Gastroesophageal sphincter (tissue), 4 donors: ENCODE results near the gene ZNF597. TPM values are rescaled to one million over a fixed set of nuclear protein-coding genes. Genes with fewer than 3 reads are reported as not detected.

Source experiments
- ATAC-seq: fragments of 150-250 bp; one replicate; pipeline ENCODE4 v1.9.1; 2016; ENCODE audit warnings: mild to moderate bottlenecking, moderate library complexity
- H3K27ac ChIP-seq, 4 donors: fragments of 200-600 bp; sonication (generic) in 3 of 4; 1 replicate in 3 of 4; 2 replicates in 1 of 4; pipeline ENCODE4 v1.5.1; 2016 to 2019
- H3K27me3 ChIP-seq: fragments of 200-600 bp; sonication (generic); one replicate; pipeline ENCODE4 v1.5.1; 2019
- H3K36me3 ChIP-seq, 2 donors: fragments of 200-600 bp; sonication (generic); one replicate each; pipeline ENCODE4 v1.5.1; 2019; ENCODE audit warnings: control low read depth in 1 of 2
- H3K4me1 ChIP-seq, 3 donors: fragments of 200-600 bp; sonication (generic); 1 replicate in 2 of 3; 2 replicates in 1 of 3; pipeline ENCODE4 v1.5.1; 2016 to 2019; ENCODE audit warnings: control low read depth in 2 of 3
- H3K4me3 ChIP-seq, 2 donors: fragments of 200-600 bp; sonication (generic); one replicate each; pipeline ENCODE4 v1.5.1; 2019; ENCODE audit warnings: mild to moderate bottlenecking in 1 of 2, moderate library complexity in 1 of 2
- H3K9me3 ChIP-seq, 3 donors: fragments of 200-600 bp; sonication (generic); one replicate each; pipeline ENCODE4 v1.5.1; 2017 to 2019; ENCODE audit warnings: control low read depth in 2 of 3
- CTCF ChIP-seq, 4 experiments: fragments of 200-600 bp in 2 of 4; fragments of 450-650 bp in 2 of 4; sonication (generic) in 1 of 4; IDR thresholded peaks; one replicate each; pipeline ENCODE4 v1.5.1; 2017 to 2019; ENCODE audit warnings: antibody characterized with exemption in 4 of 4, mild to moderate bottlenecking in 2 of 4, moderate library complexity in 2 of 4
- EP300 ChIP-seq: sonication (generic); formaldehyde crosslinking; IDR thresholded peaks from one replicate; pipeline ENCODE4 v1.6.1; 2017; ENCODE audit warnings: antibody characterized with exemption, mild to moderate bottlenecking
- POLR2A ChIP-seq, 2 donors: fragments of 450-650 bp; IDR thresholded peaks; one replicate each; pipeline ENCODE4 v1.6.1; 2017; ENCODE audit warnings: antibody characterized with exemption in 2 of 2, mild to moderate bottlenecking in 2 of 2, moderate library complexity in 1 of 2
- POLR2AphosphoS5 ChIP-seq: sonication (generic); formaldehyde crosslinking; IDR thresholded peaks from one replicate; pipeline ENCODE4 v1.6.1; 2017; ENCODE audit warnings: antibody characterized with exemption
- WGBS, 2 donors: methylation state at CpG; one replicate each; pipeline ENCODE4 v1.1.5; 2018; ENCODE audit warnings: low coverage in 1 of 2; 5-methylcytosine and 5-hydroxymethylcytosine counted together
- total RNA-seq, 4 donors: library from RNA; depleted of rRNA; stranded (reverse); fragments of >200 nt; gene quantifications; one replicate each; pipeline ENCODE4 v1.1.0, GENCODE V29; 2016

ZNF597 gene
- total RNA-seq, 4 donors from 2014 or later, result 1.4 to 2.8 (median 2.2) TPM

GRCh38 chr16:3460585-3460984 is 17.3 kb upstream of the ZNF597 start:
- TF ChIP-seq EP300 (no peak), POLR2AphosphoS5 (no peak), CTCF (IDR thresholded peaks at IDR 0.05) (no peak), POLR2A (IDR thresholded peaks at IDR 0.05) (no peak)

DNA sequence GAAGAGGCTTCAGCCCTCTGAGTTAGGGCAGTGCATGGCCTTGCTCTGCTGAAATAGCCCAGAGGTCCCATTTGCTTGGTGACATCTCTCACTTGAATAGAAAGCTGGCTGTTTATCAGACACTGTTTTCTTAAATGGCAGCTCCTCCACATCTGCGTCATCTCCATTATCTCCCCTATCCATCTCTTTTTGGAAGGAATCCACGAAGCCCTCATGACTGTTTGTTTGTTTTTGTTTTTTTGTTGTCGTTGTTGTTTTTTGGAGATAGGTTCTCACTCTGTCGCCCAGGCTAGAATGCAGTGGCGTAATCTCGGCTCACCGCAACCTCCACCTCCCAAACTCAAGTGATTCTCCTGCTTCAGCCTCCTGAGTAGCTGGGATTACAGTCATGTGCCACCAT is 16.8 kb upstream of the ZNF597 start:
- no peak for ATAC-seq
- Histone ChIP-seq H3K27ac (peak overlapping the region in 1 of 4 donors; percentile 9), H3K9me3 (no peaks in the 10 kb centered on the region), H3K27me3 (no peaks in the 10 kb centered on the region), H3K4me1 (peaks cover 2 to 83% (median 34%) of the 10 kb centered on the region in 3 donors), H3K4me3 (no peak overlapping the region), H3K36me3 (no peaks in the 10 kb centered on the region)
- WGBS, 2 donors, result 59 to 76% methylated on average over 4 to 7 of the region's 7 CpGs
- TF ChIP-seq CTCF (IDR thresholded peaks at IDR 0.05) (no peak), POLR2AphosphoS5 (no peak), EP300 (no peak), POLR2A (IDR thresholded peaks at IDR 0.05) (no peak)

More at GRCh38 chr16:3460585-3460984, 17.3 kb upstream of the ZNF597 start:
- no peak for ATAC-seq
- H3K36me3 ChIP-seq, result peaks cover 0 to 3% of the 10 kb centered on the region in 2 donors
- peak overlapping the region in 1 of 4 donors; percentile 9 for H3K27ac ChIP-seq
- H3K9me3 ChIP-seq, result no peaks in the 10 kb centered on the region
- peaks cover 2 to 87% (median 34%) of the 10 kb centered on the region in 3 donors for H3K4me1 ChIP-seq
- WGBS, 2 donors, result 74 to 82% methylated on average over 3 to 7 of the region's 8 CpGs
- H3K4me3 ChIP-seq, result no peak overlapping the region
- H3K27me3 ChIP-seq, result no peaks in the 10 kb centered on the region

DNA sequence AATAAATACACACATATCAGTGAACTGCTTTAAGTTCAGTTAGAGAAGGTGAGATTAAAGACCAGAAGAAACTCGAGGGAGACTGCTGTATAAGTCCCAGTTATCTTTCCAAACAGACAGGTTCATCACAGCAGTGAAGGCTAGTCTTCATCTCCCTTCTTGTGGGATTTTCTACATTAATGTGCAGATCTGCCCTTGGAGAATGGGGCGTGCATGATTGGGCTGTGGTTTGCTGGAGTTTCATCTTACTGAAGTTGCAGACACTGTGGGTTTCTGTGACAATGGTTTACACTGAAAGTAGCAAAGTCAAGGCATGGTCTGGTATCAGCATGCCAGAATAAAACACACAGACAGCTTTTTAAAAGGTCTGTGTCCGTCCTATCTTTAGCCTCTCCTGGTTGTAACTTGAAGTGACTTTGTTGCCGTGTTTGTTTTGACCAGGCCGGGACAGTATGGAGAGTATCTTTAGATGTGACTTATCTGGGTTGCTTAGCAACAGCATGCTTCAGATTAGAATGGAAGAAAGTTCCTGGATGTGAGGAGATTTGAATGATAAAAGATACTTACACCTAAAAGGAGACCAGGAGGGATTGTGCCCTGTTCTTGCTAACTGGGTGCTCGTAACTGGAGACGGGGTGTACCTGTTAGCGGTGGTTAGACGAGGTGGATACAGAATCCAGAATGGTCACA is 16.2 kb upstream of the ZNF597 start:
- Histone ChIP-seq H3K9me3 (no peaks in the 10 kb centered on the region), H3K4me3 (peak overlapping the region in 1 of 2 donors; percentile 90), H3K4me1 (peaks cover 2 to 78% (median 32%) of the 10 kb centered on the region in 3 donors), H3K27ac (peak overlapping the region in 3 of 4 donors; percentile 97), H3K36me3 (no peaks in the 10 kb centered on the region), H3K27me3 (no peaks in the 10 kb centered on the region)
- TF ChIP-seq CTCF (IDR thresholded peaks at IDR 0.05) (no peak), POLR2A (IDR thresholded peaks at IDR 0.05) (no peak), EP300 (no peak), POLR2AphosphoS5 (no peak)
- ATAC-seq, result no peak
- 48 to 55% methylated on average over 7 to 9 of the region's 9 CpGs for WGBS, 2 donors

DNA sequence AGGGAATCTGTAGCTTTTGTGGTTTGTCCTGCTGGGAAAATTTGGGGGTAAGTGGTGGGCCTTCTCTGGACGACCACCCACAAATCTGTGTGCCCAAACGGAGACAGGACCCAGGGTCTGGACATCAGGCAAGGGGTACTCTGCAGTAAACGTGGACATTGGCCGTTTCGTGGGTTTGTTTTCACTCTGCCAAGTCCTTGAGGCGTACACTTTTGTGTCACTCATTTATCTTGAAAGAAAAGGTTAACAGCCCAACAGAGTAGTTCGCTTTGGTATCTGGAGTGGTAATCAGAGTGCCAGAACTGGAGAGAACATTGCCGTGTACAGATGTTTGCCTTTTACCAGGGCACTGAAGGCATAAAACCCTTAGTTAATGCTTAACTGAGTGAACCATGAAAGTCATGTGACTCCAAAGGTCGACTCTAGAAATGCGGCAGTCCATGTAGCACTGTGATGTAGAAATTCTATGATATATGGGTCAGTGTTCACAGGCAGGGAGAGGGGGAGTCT is 15.6 kb upstream of the ZNF597 start:
- Histone ChIP-seq H3K4me3 (peak overlapping the region; percentile 81 to 90), H3K27me3 (no peaks in the 10 kb centered on the region), H3K9me3 (no peaks in the 10 kb centered on the region), H3K4me1 (peaks cover 2 to 72% (median 27%) of the 10 kb centered on the region in 3 donors), H3K36me3 (no peaks in the 10 kb centered on the region), H3K27ac (peak overlapping the region; percentile 84 to 97 (median 97))
- ATAC-seq, result no peak
- WGBS, 2 donors, result 7 to 8% methylated on average over 6 to 7 of the region's 10 CpGs
- no peak for TF ChIP-seq EP300
- TF ChIP-seq POLR2AphosphoS5, result peak; percentile 33
- TF ChIP-seq CTCF (IDR thresholded peaks at IDR 0.05), result no peak
- TF ChIP-seq POLR2A (IDR thresholded peaks at IDR 0.05), result no peak
